ENCODE data around the gene TNFSF12. TPM values are rescaled to one million over a fixed set of nuclear protein-coding genes. Genes with fewer than 3 reads are reported as not detected.

TNFSF12 gene
- total and polyA plus RNA-seq, 9 of the 15 experiments (the other 6 are each of a cell fraction or from before 2014, with no cell fraction given), result 0.03 to 0.95 (median 0.19) TPM; not detected in 3

GRCh38 chr17:7572588-7573323, 23.9 kb downstream of the TNFSF12 start (continued):
- TF ChIP-seq VEZF1 (CRISPR knock-in tag; IDR thresholded peaks at IDR 0.05) (peak; percentile 52; the same call in 1 of the 2 replicates), ZNF79 (CRISPR knock-in tag; IDR thresholded peaks at IDR 0.05; ENCODE audit: low read depth) (no peak), ZFX (CRISPR knock-in tag; IDR thresholded peaks at IDR 0.05) (peak; percentile 60), ZNF639 (CRISPR knock-in tag; conservative IDR thresholded peaks at IDR 0.05 in 1 of 2, IDR thresholded peaks at IDR 0.05 in 1 of 2) (0 out of 4 replicates have a peak, but pooled peaks of 1 of the 2 experiments have one; percentile 21), RUNX1 (IDR thresholded peaks at IDR 0.05; ENCODE audit: low read depth) (no peak), CCAR2 (IDR thresholded peaks at IDR 0.05; ENCODE audit: low read depth, low read length) (no peak), NFYB (IDR thresholded peaks at IDR 0.05; ENCODE audit: extremely low read depth, insufficient read length) (peak; percentile 98), ETV5 (CRISPR knock-in tag; IDR thresholded peaks at IDR 0.05; ENCODE audit: low read depth) (no peak), MBD2 (IDR thresholded peaks at IDR 0.05; ENCODE audit: borderline replicate concordance, low read depth) (peak; percentile 98), NR2C2 (CRISPR knock-in tag; IDR thresholded peaks at IDR 0.05) (0 out of 2 replicates have a peak, but pooled peaks have one; percentile 12), NR2C2 (tag; IDR thresholded peaks at IDR 0.05) (peak; percentile 29), HNRNPK (IDR thresholded peaks at IDR 0.05; ENCODE audit: low read depth, low read length, poor library complexity, severe bottlenecking) (peak; percentile 9), ZNF174 (CRISPR knock-in tag; IDR thresholded peaks at IDR 0.05) (no peak), TCF7 (IDR thresholded peaks at IDR 0.05; ENCODE audit: borderline replicate concordance) (0 out of 2 replicates have a peak, but pooled peaks have one; percentile 47)
- TF ChIP-seq, protein P1, sequence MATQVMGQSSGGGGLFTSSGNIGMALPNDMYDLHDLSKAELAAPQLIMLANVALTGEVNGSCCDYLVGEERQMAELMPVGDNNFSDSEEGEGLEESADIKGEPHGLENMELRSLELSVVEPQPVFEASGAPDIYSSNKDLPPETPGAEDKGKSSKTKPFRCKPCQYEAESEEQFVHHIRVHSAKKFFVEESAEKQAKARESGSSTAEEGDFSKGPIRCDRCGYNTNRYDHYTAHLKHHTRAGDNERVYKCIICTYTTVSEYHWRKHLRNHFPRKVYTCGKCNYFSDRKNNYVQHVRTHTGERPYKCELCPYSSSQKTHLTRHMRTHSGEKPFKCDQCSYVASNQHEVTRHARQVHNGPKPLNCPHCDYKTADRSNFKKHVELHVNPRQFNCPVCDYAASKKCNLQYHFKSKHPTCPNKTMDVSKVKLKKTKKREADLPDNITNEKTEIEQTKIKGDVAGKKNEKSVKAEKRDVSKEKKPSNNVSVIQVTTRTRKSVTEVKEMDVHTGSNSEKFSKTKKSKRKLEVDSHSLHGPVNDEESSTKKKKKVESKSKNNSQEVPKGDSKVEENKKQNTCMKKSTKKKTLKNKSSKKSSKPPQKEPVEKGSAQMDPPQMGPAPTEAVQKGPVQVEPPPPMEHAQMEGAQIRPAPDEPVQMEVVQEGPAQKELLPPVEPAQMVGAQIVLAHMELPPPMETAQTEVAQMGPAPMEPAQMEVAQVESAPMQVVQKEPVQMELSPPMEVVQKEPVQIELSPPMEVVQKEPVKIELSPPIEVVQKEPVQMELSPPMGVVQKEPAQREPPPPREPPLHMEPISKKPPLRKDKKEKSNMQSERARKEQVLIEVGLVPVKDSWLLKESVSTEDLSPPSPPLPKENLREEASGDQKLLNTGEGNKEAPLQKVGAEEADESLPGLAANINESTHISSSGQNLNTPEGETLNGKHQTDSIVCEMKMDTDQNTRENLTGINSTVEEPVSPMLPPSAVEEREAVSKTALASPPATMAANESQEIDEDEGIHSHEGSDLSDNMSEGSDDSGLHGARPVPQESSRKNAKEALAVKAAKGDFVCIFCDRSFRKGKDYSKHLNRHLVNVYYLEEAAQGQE (IDR thresholded peaks at IDR 0.05; ENCODE audit: borderline replicate concordance), result no peak
- TF ChIP-seq, protein P1 (CRISPR knock-in tag; IDR thresholded peaks at IDR 0.05; ENCODE audit: low read depth), result no peak
